Measurements from ENCODE around the gene SLC12A7. TPM values are rescaled to one million over a fixed set of nuclear protein-coding genes. Genes with fewer than 3 reads are reported as not detected.

The SLC12A7 gene
- polyA plus RNA-seq, 1 donor (not counting 4 experiments of a cell fraction or from before 2014, with no cell fraction given): 1.5 TPM

DNA sequence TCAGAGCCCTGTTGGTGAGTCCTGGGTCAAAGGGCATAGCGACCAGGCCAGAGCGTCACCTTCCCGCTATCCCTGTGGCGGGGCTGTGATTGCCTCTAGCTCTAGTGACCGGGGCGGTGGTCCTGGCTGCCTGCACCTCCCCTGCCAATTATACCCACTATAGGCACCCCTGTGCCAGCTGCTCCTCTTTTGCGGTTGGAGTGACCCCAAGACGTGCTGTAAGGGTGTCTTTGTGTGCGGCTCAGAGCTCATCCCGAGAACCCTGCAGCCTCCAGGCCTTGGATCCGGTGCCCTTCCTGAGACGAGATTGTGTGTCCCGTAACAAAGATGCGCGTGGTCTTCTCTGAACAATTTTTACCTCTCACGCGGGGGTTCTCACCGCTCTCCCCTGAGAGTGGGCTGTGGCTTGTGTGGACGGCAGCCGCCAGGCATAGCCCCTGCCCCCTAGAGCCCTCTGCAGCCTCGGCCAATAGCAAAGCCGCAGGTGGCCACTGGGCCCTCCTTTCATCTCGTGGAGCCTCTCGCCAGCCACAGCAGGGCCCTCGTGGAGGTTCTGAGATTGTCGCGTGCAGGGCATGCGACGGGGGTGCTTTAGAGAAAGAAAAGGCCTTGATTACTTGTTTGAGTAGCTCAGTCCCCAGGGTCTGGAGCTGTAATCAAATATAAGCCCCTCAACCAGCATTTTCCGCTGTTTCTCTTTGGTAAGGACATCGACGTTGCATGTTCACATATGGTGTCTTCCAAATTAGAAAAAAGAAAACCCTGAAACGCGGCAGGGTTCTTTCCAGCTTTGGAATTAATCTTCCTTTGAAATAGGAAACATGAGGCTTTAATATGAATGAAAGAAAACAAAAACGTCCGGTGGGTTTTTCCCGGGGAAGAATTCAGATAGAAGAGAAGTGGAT lies 92.6 kb downstream of the SLC12A7 start:
- DNase-seq (ENCODE audit: low read depth, low spot score) (no peak), FAIRE-seq (no peak)
- dilution Hi-C loops (cut with MboI; ENCODE audit: extremely low pct_ligation_motif_present, low sequenced_read_pairs): no loop called here
- no peak overlapping the region for H2AFZ ChIP-seq (ENCODE audit: control insufficient read depth, low read length)
- H3K9ac ChIP-seq (ENCODE audit: control insufficient read depth, extremely low read depth, insufficient read depth, low read length): no peak overlapping the region
- peaks cover 29% of the 10 kb centered on the region for H3K27me3 ChIP-seq (ENCODE audit: control insufficient read depth, extremely low read depth, insufficient read depth, low read length)
- no peaks in the 10 kb centered on the region for H3K36me3 ChIP-seq (ENCODE audit: control insufficient read depth in 2 of 2, extremely low read depth in 1 of 2, insufficient read depth in 2 of 2, low read length in 2 of 2)
- H4K20me1 ChIP-seq (ENCODE audit: control insufficient read depth, extremely low read depth, insufficient read depth, low read length): no peaks in the 10 kb centered on the region
- no peak overlapping the region for H3K4me2 ChIP-seq (ENCODE audit: control insufficient read depth, extremely low read depth, insufficient read depth, low read depth, low read length)
- H3K4me3 ChIP-seq (ENCODE audit: control insufficient read depth in 2 of 3, extremely low read depth in 1 of 3, insufficient read depth in 2 of 3, low read depth in 1 of 3, low read length in 3 of 3): no peak overlapping the region
- no peak for TF ChIP-seq CTCF (optimal IDR thresholded peaks at IDR 0.05 in 1 of 3, IDR thresholded peaks at IDR 0.05 in 1 of 3, conservative IDR thresholded peaks at IDR 0.05 in 1 of 3; ENCODE audit: extremely low read depth in 1 of 3, insufficient read depth in 2 of 3, low read length in 3 of 3)
- no peak for TF ChIP-seq EZH2 (IDR thresholded peaks at IDR 0.05; ENCODE audit: low read length)
- H3K9me1 ChIP-seq (ENCODE audit: control insufficient read depth, extremely low read depth, insufficient read depth, low read length): no peaks in the 10 kb centered on the region
- no peaks in the 10 kb centered on the region for H3K4me1 ChIP-seq (ENCODE audit: control insufficient read depth, extremely low read depth, insufficient read depth, low read length)
- no peaks in the 10 kb centered on the region for H3K9me3 ChIP-seq (ENCODE audit: control insufficient read depth, low read depth, low read length)
- H3K27ac ChIP-seq (ENCODE audit: control insufficient read depth, insufficient read depth, low read length): no peak overlapping the region
- no peaks in the 10 kb centered on the region for H3K79me2 ChIP-seq (ENCODE audit: control insufficient read depth, insufficient read depth, low read length)

GRCh38 chr5:1018596-1018995 lies 93.3 kb downstream of the SLC12A7 start:
- Histone ChIP-seq H3K27ac (ENCODE audit: control insufficient read depth, insufficient read depth, low read length) (no peak overlapping the region), H3K27me3 (ENCODE audit: control insufficient read depth, extremely low read depth, insufficient read depth, low read length) (peaks cover 32% of the 10 kb centered on the region), H3K79me2 (ENCODE audit: control insufficient read depth, insufficient read depth, low read length) (no peaks in the 10 kb centered on the region), H3K4me1 (ENCODE audit: control insufficient read depth, extremely low read depth, insufficient read depth, low read length) (no peaks in the 10 kb centered on the region), H3K9me1 (ENCODE audit: control insufficient read depth, extremely low read depth, insufficient read depth, low read length) (no peaks in the 10 kb centered on the region), H3K9ac (ENCODE audit: control insufficient read depth, extremely low read depth, insufficient read depth, low read length) (no peak overlapping the region), H2AFZ (ENCODE audit: control insufficient read depth, low read length) (no peak overlapping the region), H3K4me3 (ENCODE audit: control insufficient read depth in 2 of 3, extremely low read depth in 1 of 3, insufficient read depth in 2 of 3, low read depth in 1 of 3, low read length in 3 of 3) (no peak overlapping the region), H4K20me1 (ENCODE audit: control insufficient read depth, extremely low read depth, insufficient read depth, low read length) (no peaks in the 10 kb centered on the region), H3K4me2 (ENCODE audit: control insufficient read depth, extremely low read depth, insufficient read depth, low read depth, low read length) (no peak overlapping the region), H3K9me3 (ENCODE audit: control insufficient read depth, low read depth, low read length) (no peaks in the 10 kb centered on the region), H3K36me3 (ENCODE audit: control insufficient read depth in 2 of 2, extremely low read depth in 1 of 2, insufficient read depth in 2 of 2, low read length in 2 of 2) (no peaks in the 10 kb centered on the region)
- FAIRE-seq (no peak), DNase-seq (ENCODE audit: low read depth, low spot score) (no peak)
- dilution Hi-C loops (cut with MboI; ENCODE audit: extremely low pct_ligation_motif_present, low sequenced_read_pairs): no loop called here
- TF ChIP-seq CTCF (optimal IDR thresholded peaks at IDR 0.05 in 1 of 3, IDR thresholded peaks at IDR 0.05 in 1 of 3, conservative IDR thresholded peaks at IDR 0.05 in 1 of 3; ENCODE audit: extremely low read depth in 1 of 3, insufficient read depth in 2 of 3, low read length in 3 of 3): no peak
- TF ChIP-seq EZH2 (IDR thresholded peaks at IDR 0.05; ENCODE audit: low read length): no peak

All from keratinocyte (primary cell).